Mucosa of stomach (tissue), 1 donor: ENCODE measurements around the gene POLR2J2.
"Not testable (repeated sequence)": the region's sequence is repeated elsewhere in the genome, so short reads cannot be mapped to it uniquely, and the experiment has no call there.

Experiments used
- H3K27me3 ChIP-seq: one replicate; pipeline ENCODE4 v1.7.0; 2013; ENCODE audit warnings: mild to moderate bottlenecking, low read length; ENCODE audit not compliant: control insufficient read depth, insufficient read depth
- H3K36me3 ChIP-seq: one replicate; pipeline ENCODE4 v1.7.0; 2013; ENCODE audit warnings: low read length; ENCODE audit not compliant: control insufficient read depth, insufficient read depth
- H3K4me1 ChIP-seq: one replicate; pipeline ENCODE4 v1.7.0; 2013; ENCODE audit warnings: mild to moderate bottlenecking, low read length; ENCODE audit not compliant: control insufficient read depth, insufficient read depth
- H3K4me3 ChIP-seq: one replicate; pipeline ENCODE4 v1.7.0; 2013; ENCODE audit warnings: low read length
- H3K9ac ChIP-seq: one replicate; pipeline ENCODE4 v1.7.0; 2013; ENCODE audit warnings: mild to moderate bottlenecking, low read length, moderate library complexity
- H3K9me3 ChIP-seq: one replicate; pipeline ENCODE4 v1.7.0; 2013; ENCODE audit warnings: mild to moderate bottlenecking, low read length, moderate library complexity; ENCODE audit not compliant: control insufficient read depth
- donor health status: Pancreatic carcinoma.

Gene POLR2J2

DNA sequence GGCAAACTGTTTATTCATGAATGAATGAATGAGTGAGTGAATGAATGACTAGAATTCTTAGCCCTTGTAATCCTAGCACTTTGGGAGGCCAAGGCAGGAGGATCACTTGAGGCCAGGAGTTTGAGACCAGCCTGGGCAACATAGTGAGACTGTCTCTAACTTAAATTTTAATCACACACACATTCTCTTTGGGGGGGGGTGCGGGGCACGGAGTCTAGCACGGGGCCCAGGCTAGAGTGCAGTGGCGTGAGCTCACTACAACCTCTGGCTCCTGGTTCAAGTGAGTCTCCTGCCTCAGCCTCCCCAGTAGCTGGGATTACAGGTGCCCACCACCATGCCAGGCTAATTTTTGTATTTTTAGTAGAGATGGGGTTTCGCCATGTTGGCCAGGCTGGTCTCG lies 19.1 kb upstream of the POLR2J2 start:
- H3K4me3 ChIP-seq, H3K9ac ChIP-seq, H3K4me1 ChIP-seq, H3K27me3 ChIP-seq, H3K9me3 ChIP-seq, H3K36me3 ChIP-seq: not testable (repeated sequence)

DNA sequence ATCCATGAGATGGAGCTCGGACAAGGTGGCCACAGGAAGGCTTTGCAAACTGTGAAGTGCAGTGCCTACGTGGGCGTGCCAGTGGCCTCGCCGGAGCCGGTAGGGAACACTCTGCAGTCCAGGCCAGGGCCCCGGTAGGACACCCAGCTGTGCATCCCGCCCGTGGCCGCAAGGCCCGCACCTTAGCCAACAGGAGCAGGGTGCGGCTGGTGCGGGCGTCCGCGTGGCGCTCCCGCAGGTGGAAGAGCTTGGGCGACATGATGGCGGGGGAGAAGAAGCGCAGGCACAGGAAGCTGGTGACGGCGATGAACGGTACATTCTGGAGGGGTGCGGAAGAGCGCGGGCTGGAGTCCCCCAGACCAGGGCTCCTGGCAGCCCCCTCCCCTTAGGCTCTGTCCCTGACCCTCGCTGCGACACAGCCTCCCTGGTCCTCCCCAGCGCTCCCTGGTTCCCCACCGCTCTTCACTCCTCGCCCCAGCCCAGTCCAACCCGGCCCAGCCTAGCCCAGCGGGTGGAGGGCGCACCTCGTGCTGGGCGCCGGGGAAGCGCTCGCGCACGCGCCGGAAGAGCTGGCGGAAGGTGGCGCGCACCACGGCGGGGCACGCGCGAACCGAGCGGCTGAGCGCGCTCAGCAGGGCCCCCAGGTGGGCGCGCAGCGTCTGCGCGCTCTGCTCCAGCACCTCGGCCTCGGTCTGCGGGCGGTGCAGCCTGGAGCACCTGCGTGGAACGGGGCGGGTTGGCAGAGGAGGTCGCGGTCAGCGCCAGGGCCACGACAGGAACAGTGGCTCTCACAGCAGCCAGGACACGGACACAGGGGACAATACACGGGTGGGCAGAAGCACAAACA lies 18.2 kb upstream of the POLR2J2 start:
- H3K27me3 ChIP-seq, H3K9me3 ChIP-seq, H3K4me3 ChIP-seq, H3K36me3 ChIP-seq, H3K4me1 ChIP-seq, H3K9ac ChIP-seq: not testable (repeated sequence)

DNA sequence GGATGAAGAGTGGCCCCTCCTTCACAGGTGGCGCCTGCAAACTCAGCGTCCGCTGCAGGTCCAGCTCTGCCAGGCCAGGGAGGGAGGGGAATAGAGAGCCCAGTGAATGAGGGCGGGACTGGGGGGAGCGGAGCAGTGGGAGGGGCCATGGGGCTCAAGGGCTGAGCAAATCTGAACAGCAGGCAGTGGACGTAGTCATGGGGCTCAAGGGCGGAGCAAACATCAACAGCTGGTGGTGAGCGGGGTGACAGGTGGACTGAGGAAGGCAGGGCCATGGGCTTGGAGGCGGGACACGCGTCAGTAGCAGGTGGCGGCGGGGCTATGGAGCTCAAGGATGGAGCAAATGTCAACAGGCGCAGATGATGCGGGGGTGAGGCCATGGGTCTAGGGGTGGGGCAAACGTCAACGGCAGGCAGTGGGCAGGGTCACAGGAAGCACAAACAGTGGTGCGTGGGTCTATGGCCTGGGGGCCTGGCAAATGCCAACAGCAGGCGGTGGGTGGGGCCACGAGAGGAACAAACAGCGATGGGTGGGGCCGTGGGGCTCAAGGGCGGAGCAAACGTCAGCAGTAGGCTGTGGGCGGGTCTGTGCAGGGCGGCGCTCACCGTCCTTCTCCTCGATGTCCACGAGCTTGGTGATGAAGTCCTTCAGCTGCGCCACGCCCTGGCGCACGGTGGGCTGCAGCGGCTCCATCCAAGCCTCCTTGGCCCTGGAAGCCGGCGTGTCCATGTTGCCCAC lies 17.0 kb upstream of the POLR2J2 start:
- H3K36me3 ChIP-seq, H3K9me3 ChIP-seq, H3K27me3 ChIP-seq, H3K9ac ChIP-seq, H3K4me3 ChIP-seq, H3K4me1 ChIP-seq: not testable (repeated sequence)

DNA sequence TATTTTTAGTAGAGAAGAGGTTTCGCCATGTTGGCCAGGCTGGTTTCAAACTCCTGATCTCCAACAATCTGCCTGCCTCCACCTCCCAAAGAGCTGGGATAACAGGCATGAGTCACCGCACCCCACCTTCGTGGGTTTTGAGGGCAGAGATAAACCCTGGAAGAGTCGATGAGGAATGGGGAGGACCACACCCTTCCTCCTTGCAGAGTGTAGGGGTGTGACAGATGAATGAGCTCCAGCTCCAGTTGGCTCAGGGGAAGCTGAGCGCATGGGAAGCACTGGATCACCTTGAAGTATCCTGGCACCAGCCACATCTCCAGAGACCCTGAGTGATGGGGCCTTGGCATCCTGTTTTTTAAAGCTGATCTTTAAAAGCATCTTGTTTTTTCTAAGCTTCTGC lies 11.1 kb upstream of the POLR2J2 start:
- not testable (repeated sequence) for H3K36me3 ChIP-seq, H3K27me3 ChIP-seq, H3K9ac ChIP-seq, H3K9me3 ChIP-seq, H3K4me1 ChIP-seq, H3K4me3 ChIP-seq

DNA sequence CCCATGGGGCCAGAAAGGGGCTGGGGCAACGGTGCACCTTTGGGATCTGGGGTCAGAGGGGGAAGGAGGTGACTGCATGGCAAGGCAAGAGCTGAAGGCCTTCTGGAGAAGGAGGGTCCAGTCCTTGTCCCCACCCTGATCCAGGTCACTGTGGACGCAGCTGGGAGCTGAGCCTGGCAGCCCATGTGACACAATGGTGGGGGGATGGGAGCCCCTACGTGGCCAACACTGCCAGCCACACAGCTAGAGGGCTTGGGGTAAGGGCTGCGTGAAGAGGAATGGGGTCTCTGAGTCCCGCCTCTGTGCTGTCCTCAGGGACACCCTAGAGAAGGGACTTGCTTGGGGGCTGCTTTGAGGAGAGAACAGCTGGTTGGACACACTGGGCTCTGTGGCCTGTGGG lies 9.3 kb upstream of the POLR2J2 start:
- H3K27me3 ChIP-seq, H3K4me1 ChIP-seq, H3K36me3 ChIP-seq, H3K4me3 ChIP-seq, H3K9ac ChIP-seq, H3K9me3 ChIP-seq: not testable (repeated sequence)

DNA sequence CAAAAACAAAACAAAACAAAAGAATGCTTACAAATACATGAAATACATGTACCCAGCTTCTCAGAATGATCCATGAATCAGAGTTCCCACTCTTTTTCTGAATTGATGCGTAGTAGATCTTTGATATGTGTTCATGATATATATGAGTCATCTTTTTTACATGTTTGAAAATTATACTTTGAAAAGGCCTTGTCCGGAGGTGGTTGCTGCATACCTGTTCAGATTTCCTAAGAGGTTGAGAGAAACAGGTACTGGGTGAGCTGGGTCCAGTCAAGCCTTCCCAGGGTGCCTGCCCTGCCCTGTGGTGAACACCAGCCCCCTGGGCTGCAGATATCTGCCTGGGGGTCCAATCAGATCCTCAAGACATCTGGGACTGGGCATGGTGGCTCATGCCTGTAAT lies 4.1 kb upstream of the POLR2J2 start:
- not testable (repeated sequence) for H3K36me3 ChIP-seq, H3K27me3 ChIP-seq

DNA sequence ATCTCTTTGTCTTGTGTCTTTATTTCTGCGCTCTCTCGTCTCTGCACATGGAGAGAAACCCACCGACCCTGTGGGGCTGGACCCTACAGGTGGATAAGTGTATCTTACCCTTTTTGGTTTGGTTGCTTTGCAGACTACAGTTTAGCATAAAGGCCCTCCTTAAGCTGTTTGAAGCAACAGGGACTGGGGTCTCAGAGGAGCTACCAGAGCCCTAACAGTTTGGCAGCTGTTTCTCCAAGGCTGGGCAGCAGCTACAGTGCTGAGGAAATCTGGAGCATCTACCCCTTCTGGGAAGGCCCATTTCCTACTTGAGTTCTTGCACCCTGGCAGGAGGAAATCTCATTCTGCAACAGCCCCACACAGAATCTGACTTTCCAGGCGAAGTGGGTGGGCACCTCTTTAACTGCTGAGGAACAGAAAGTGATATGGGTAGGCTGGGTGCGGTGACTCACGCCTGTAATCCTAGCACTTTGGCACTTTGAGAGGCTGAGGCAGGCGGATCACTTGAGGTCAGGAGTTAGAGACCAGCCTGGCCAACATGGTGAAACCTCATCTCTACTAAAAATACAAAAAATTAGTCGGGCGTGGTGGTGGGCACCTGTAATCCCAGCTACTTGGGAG lies 2.1 kb upstream of the POLR2J2 start:
- not testable (repeated sequence) for H3K4me1 ChIP-seq, H3K27me3 ChIP-seq, H3K36me3 ChIP-seq, H3K4me3 ChIP-seq, H3K9me3 ChIP-seq, H3K9ac ChIP-seq

More for the DNA sequence above, 4.1 kb upstream of the POLR2J2 start:
- H3K9me3 ChIP-seq, H3K4me1 ChIP-seq, H3K9ac ChIP-seq, H3K4me3 ChIP-seq: not testable (repeated sequence)

DNA sequence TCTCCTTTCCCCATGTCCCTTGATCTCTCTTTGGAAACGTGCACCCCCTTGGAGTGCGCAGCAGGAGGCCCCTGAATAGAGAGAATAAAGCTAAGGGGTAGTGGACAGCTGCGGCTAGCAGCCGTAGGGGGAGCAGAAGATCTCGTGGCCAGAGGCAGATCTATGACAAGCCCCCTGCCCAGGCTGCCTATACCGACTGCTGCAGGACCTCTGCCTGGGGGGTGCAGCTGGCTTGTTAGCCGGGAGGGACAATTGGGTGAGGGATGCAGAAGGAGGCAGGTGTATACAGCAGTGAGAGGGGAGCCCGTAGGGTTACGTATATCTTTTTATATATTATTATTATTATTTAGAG lies 469 bp upstream of the POLR2J2 start:
- not testable (repeated sequence) for H3K36me3 ChIP-seq, H3K4me1 ChIP-seq, H3K9me3 ChIP-seq, H3K9ac ChIP-seq, H3K27me3 ChIP-seq, H3K4me3 ChIP-seq

DNA sequence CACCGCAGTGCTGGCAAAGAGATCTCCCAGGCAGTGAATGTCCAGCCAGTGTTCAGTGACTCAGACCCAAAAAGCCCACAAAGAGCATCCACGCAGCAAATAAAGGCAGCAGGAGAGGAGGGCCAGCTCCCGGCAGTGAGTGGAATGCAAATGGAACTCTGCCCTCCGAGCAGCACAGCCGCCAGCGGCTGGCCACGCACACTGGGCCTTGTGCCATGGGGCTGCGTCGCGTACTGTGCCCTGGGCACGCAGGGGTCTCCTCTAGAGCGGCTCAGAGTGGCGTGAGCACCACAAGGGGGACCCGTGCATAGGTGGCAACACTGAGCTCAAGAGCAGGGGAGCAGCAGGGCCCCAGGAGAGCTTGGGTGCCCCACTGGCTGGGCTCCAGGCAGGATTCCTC lies 3.9 kb downstream of the POLR2J2 start:
- H3K27me3 ChIP-seq, H3K36me3 ChIP-seq, H3K4me3 ChIP-seq, H3K9ac ChIP-seq, H3K4me1 ChIP-seq, H3K9me3 ChIP-seq: not testable (repeated sequence)

DNA sequence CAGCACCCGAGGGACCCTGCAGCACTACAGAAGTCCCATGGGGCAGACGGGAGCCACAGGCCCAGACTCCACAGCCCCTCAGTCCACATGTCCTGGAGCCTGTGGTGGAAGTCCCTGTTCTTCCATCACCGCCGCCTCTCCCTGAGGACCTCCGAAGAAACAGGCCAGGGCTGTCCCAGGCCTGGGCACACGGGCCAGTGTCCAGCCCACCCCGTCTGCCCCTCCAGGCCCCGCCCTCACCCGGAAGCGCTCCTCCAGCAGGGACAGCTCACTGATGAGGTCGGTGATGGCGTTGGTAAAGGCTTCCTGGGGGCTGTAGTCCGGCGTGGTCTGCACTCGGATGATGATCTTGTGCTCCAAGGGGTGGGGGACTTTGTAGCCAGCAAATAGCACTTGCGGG lies 4.6 kb downstream of the POLR2J2 start:
- not testable (repeated sequence) for H3K4me3 ChIP-seq, H3K4me1 ChIP-seq, H3K27me3 ChIP-seq, H3K36me3 ChIP-seq, H3K9ac ChIP-seq, H3K9me3 ChIP-seq

DNA sequence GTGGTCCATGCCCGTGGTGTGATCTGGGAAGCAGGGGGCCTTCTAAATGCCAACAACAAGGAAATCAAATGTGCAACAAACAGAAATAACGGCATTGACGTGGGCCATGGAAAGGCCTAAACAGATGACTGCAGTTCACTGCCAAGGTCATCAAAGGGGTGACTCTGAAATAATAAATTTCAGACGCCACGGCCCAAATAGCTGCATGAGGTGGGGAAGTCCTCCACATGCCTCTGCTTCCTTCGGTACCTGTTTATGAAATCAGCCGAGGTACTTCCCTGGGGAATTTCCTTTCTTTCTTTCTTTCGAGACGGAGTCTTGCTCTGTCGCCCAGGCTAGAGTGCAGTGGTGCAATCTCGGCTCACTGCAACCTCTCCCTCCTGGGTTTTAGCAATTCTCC lies 6.7 kb downstream of the POLR2J2 start:
- H3K9me3 ChIP-seq, H3K9ac ChIP-seq, H3K36me3 ChIP-seq, H3K4me1 ChIP-seq, H3K4me3 ChIP-seq, H3K27me3 ChIP-seq: not testable (repeated sequence)

DNA sequence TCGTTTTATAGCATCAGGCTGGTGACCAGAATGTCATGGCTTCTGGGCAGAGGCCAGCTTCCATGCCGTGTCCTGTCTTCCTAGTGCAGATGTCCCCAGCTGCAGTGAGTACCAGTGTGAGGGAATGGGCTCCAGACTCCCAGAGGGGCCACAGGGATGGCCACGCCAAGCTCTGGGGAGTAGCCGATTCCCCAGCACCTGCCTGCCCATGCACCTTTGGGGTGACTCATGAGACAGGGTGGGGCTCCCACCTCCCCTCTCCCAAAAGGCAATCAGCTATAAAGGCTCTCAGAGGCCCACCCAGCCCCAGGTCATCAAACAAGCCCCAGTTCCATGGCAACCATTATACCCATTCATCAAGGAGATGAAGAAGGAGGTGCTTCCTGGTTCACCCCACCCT lies 21.5 kb downstream of the POLR2J2 start, which contains the start of gene SPDYE2B:
SPDYE2B (plus strand) TSS at position 396 of the 400 bp plus-strand sequence. CDS start 2,030 bp downstream, outside the sequence.
- not testable (repeated sequence) for H3K4me1 ChIP-seq, H3K27me3 ChIP-seq, H3K9me3 ChIP-seq, H3K4me3 ChIP-seq, H3K36me3 ChIP-seq, H3K9ac ChIP-seq
